ENCODE data around the gene SHANK1. TPM values are rescaled to one million over a fixed set of nuclear protein-coding genes. Genes with fewer than 3 reads are reported as not detected.

Gene SHANK1
- total RNA-seq, 1 experiment from 2014 or later: 0.47 TPM

- no peaks in the 10 kb centered on the region for H3K4me1 ChIP-seq (ENCODE audit: insufficient read depth, low read length)
- no peaks in the 10 kb centered on the region for H3K9me3 ChIP-seq (ENCODE audit: low read length)
- intact Hi-C loops (cut with micrococcal nuclease): no loop called here
- TF ChIP-seq EZH2phosphoT487 (IDR thresholded peaks at IDR 0.05; ENCODE audit: borderline replicate concordance, low read length) (no peak), EZH2 (IDR thresholded peaks at IDR 0.05; ENCODE audit: low read length, unreplicated experiment) (no peak)
- TF ChIP-seq, protein P1, sequence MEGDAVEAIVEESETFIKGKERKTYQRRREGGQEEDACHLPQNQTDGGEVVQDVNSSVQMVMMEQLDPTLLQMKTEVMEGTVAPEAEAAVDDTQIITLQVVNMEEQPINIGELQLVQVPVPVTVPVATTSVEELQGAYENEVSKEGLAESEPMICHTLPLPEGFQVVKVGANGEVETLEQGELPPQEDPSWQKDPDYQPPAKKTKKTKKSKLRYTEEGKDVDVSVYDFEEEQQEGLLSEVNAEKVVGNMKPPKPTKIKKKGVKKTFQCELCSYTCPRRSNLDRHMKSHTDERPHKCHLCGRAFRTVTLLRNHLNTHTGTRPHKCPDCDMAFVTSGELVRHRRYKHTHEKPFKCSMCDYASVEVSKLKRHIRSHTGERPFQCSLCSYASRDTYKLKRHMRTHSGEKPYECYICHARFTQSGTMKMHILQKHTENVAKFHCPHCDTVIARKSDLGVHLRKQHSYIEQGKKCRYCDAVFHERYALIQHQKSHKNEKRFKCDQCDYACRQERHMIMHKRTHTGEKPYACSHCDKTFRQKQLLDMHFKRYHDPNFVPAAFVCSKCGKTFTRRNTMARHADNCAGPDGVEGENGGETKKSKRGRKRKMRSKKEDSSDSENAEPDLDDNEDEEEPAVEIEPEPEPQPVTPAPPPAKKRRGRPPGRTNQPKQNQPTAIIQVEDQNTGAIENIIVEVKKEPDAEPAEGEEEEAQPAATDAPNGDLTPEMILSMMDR (conservative IDR thresholded peaks at IDR 0.05; ENCODE audit: low read depth, low read length): no peak
- H3K4me2 ChIP-seq (ENCODE audit: low read length): no peak overlapping the region
- peak; percentile 96 for ATAC-seq
- no peak overlapping the region for H3K27ac ChIP-seq (ENCODE audit: low read length)
- H3K9ac ChIP-seq (ENCODE audit: low read length): no peak overlapping the region
- BruUV-seq (replicated peaks): no TSS peak
- H3K4me3 ChIP-seq (ENCODE audit: low read length): no peak overlapping the region
- H3F3A ChIP-seq (ENCODE audit: low read length, unreplicated experiment): no peaks in the 10 kb centered on the region
- DNase-seq: peak; percentile 88
- CTCF ChIA-PET: no interaction called here
- peaks cover 30% of the 10 kb centered on the region for H3K27me3 ChIP-seq (ENCODE audit: low read length)
- no peak overlapping the region for H2AFZ ChIP-seq (ENCODE audit: low read length)
- H4K20me1 ChIP-seq (ENCODE audit: low read length): no peaks in the 10 kb centered on the region
- no peaks in the 10 kb centered on the region for H3K79me2 ChIP-seq (ENCODE audit: low read length)
- POLR2A ChIA-PET (ENCODE audit: unreplicated experiment): no interaction called here
- H3K9me2 ChIP-seq (replicated peaks; ENCODE audit: low read length): no peaks in the 10 kb centered on the region
- H3K36me3 ChIP-seq (ENCODE audit: low read depth, low read length): no peaks in the 10 kb centered on the region
Observed at GRCh38 chr19:50679177-50680125, 40.2 kb downstream of the SHANK1 start.

- H3F3A ChIP-seq (ENCODE audit: low read length, unreplicated experiment): no peaks in the 10 kb centered on the region
- H3K79me2 ChIP-seq (ENCODE audit: low read length): no peaks in the 10 kb centered on the region
- H3K4me1 ChIP-seq (ENCODE audit: insufficient read depth, low read length): no peaks in the 10 kb centered on the region
- no peak for ATAC-seq
- no peak overlapping the region for H2AFZ ChIP-seq (ENCODE audit: low read length)
- CTCF ChIA-PET: no interaction called here
- POLR2A ChIA-PET (ENCODE audit: unreplicated experiment): no interaction called here
- no peak overlapping the region for H3K4me3 ChIP-seq (ENCODE audit: low read length)
- no peak overlapping the region for H3K27ac ChIP-seq (ENCODE audit: low read length)
- intact Hi-C loops (cut with micrococcal nuclease): no loop called here
- H4K20me1 ChIP-seq (ENCODE audit: low read length): no peaks in the 10 kb centered on the region
- TF ChIP-seq EZH2 (IDR thresholded peaks at IDR 0.05; ENCODE audit: low read length, unreplicated experiment) (no peak), EZH2phosphoT487 (IDR thresholded peaks at IDR 0.05; ENCODE audit: borderline replicate concordance, low read length) (no peak)
- TF ChIP-seq, protein P1 (conservative IDR thresholded peaks at IDR 0.05; ENCODE audit: low read depth, low read length): no peak
- no peaks in the 10 kb centered on the region for H3K9me2 ChIP-seq (replicated peaks; ENCODE audit: low read length)
- H3K9me3 ChIP-seq (ENCODE audit: low read length): no peaks in the 10 kb centered on the region
- H3K4me2 ChIP-seq (ENCODE audit: low read length): no peak overlapping the region
- DNase-seq: no peak
- no peak overlapping the region for H3K9ac ChIP-seq (ENCODE audit: low read length)
- H3K36me3 ChIP-seq (ENCODE audit: low read depth, low read length): no peaks in the 10 kb centered on the region
- BruUV-seq (replicated peaks): no TSS peak
- H3K27me3 ChIP-seq (ENCODE audit: low read length): peaks cover 25% of the 10 kb centered on the region
Observed at GRCh38 chr19:50678323-50678722, 41.3 kb downstream of the SHANK1 start.

DNA sequence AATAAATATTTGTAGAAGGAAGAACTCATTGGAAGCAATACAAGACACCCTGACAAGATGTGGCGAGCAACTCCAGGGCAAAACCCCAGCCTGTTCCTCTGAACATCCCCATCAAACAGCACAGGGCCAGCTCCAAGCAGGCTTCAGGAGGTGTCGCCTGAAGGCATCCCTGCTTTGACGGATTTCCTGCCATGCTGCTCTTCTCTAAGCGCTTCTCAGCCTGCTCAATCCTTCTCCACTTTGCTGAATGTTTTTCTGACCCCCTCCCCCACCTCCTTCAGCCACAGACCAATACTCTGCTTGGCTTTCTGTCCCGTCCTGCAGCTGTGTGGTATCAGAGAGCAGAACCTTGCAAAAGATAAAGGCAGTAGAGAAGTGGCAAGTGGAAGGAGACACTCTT lies 42.0 kb downstream of the SHANK1 start:
- no TSS peak for BruUV-seq (replicated peaks)
- DNase-seq (no peak), ATAC-seq (no peak)
- Histone ChIP-seq H3K27ac (ENCODE audit: low read length) (no peak overlapping the region), H4K20me1 (ENCODE audit: low read length) (no peaks in the 10 kb centered on the region), H3K4me1 (ENCODE audit: insufficient read depth, low read length) (no peaks in the 10 kb centered on the region), H3K9me3 (ENCODE audit: low read length) (no peaks in the 10 kb centered on the region), H3K4me2 (ENCODE audit: low read length) (no peak overlapping the region), H3K9me2 (replicated peaks; ENCODE audit: low read length) (no peaks in the 10 kb centered on the region), H3K79me2 (ENCODE audit: low read length) (no peaks in the 10 kb centered on the region), H3K9ac (ENCODE audit: low read length) (no peak overlapping the region), H2AFZ (ENCODE audit: low read length) (no peak overlapping the region), H3K36me3 (ENCODE audit: low read depth, low read length) (no peaks in the 10 kb centered on the region), H3K27me3 (ENCODE audit: low read length) (peaks cover 32% of the 10 kb centered on the region), H3F3A (ENCODE audit: low read length, unreplicated experiment) (no peaks in the 10 kb centered on the region), H3K4me3 (ENCODE audit: low read length) (no peak overlapping the region)
- POLR2A ChIA-PET (ENCODE audit: unreplicated experiment): no interaction called here
- CTCF ChIA-PET: no interaction called here
- intact Hi-C loops (cut with micrococcal nuclease): no loop called here
- TF ChIP-seq EZH2phosphoT487 (IDR thresholded peaks at IDR 0.05; ENCODE audit: borderline replicate concordance, low read length) (no peak), EZH2 (IDR thresholded peaks at IDR 0.05; ENCODE audit: low read length, unreplicated experiment) (no peak)
- TF ChIP-seq, protein P1 (conservative IDR thresholded peaks at IDR 0.05; ENCODE audit: low read depth, low read length): no peak
